ENCODE measurements around the gene BCL2. TPM values are rescaled to one million over a fixed set of nuclear protein-coding genes. Genes with fewer than 3 reads are reported as not detected.

BCL2 gene
- total RNA-seq, 1 experiment from 2014 or later: 1.5 TPM

- Histone ChIP-seq H3F3A (ENCODE audit: low read length, unreplicated experiment) (no peaks in the 10 kb centered on the region), H4K20me1 (ENCODE audit: low read length) (no peaks in the 10 kb centered on the region), H3K9ac (ENCODE audit: low read length) (no peak overlapping the region), H3K9me2 (replicated peaks; ENCODE audit: low read length) (no peaks in the 10 kb centered on the region), H3K9me3 (ENCODE audit: low read length) (no peaks in the 10 kb centered on the region), H3K79me2 (ENCODE audit: low read length) (no peaks in the 10 kb centered on the region), H3K27me3 (ENCODE audit: low read length) (no peaks in the 10 kb centered on the region), H2AFZ (ENCODE audit: low read length) (no peak overlapping the region), H3K4me2 (ENCODE audit: low read length) (no peak overlapping the region), H3K36me3 (ENCODE audit: low read depth, low read length) (no peaks in the 10 kb centered on the region), H3K27ac (ENCODE audit: low read length) (no peak overlapping the region), H3K4me3 (ENCODE audit: low read length) (no peak overlapping the region), H3K4me1 (ENCODE audit: insufficient read depth, low read length) (peaks cover 14% of the 10 kb centered on the region)
- CTCF ChIA-PET: no interaction called here
- no peak for TF ChIP-seq EZH2phosphoT487 (IDR thresholded peaks at IDR 0.05; ENCODE audit: borderline replicate concordance, low read length)
- no peak for TF ChIP-seq CTCF (conservative IDR thresholded peaks at IDR 0.05; ENCODE audit: low read depth, low read length)
- no peak for TF ChIP-seq EZH2 (IDR thresholded peaks at IDR 0.05; ENCODE audit: low read length, unreplicated experiment)
- POLR2A ChIA-PET (ENCODE audit: unreplicated experiment): no interaction called here
- DNase-seq (no peak), ATAC-seq (no peak)
- intact Hi-C loops (cut with micrococcal nuclease): no loop called here
- BruUV-seq (replicated peaks): no TSS peak
Observed at GRCh38 chr18:63312737-63313395, 6.7 kb downstream of the BCL2 start.

GRCh38 chr18:63312019-63312409, 7.6 kb downstream of the BCL2 start:
- Histone ChIP-seq H3K4me1 (ENCODE audit: insufficient read depth, low read length) (peaks cover 13% of the 10 kb centered on the region), H3K9me2 (replicated peaks; ENCODE audit: low read length) (no peaks in the 10 kb centered on the region), H3K9me3 (ENCODE audit: low read length) (no peaks in the 10 kb centered on the region), H4K20me1 (ENCODE audit: low read length) (no peaks in the 10 kb centered on the region), H3K79me2 (ENCODE audit: low read length) (no peaks in the 10 kb centered on the region), H2AFZ (ENCODE audit: low read length) (no peak overlapping the region), H3K9ac (ENCODE audit: low read length) (no peak overlapping the region), H3K36me3 (ENCODE audit: low read depth, low read length) (no peaks in the 10 kb centered on the region), H3K27ac (ENCODE audit: low read length) (no peak overlapping the region), H3F3A (ENCODE audit: low read length, unreplicated experiment) (no peaks in the 10 kb centered on the region), H3K4me2 (ENCODE audit: low read length) (no peak overlapping the region), H3K4me3 (ENCODE audit: low read length) (no peak overlapping the region), H3K27me3 (ENCODE audit: low read length) (no peaks in the 10 kb centered on the region)
- DNase-seq (no peak), ATAC-seq (no peak)
- no peak for TF ChIP-seq CTCF (conservative IDR thresholded peaks at IDR 0.05; ENCODE audit: low read depth, low read length)
- ChIA-PET CTCF (no interaction called here), POLR2A (ENCODE audit: unreplicated experiment) (no interaction called here)
- intact Hi-C loops (cut with micrococcal nuclease): no loop called here
- no TSS peak for BruUV-seq (replicated peaks)

GRCh38 chr18:63311118-63312018, 8.2 kb downstream of the BCL2 start:
- ATAC-seq (no peak), DNase-seq (no peak)
- H3K4me3 ChIP-seq (ENCODE audit: low read length): no peak overlapping the region
- H3K9me2 ChIP-seq (replicated peaks; ENCODE audit: low read length): no peaks in the 10 kb centered on the region
- no peak overlapping the region for H3K9ac ChIP-seq (ENCODE audit: low read length)
- no peaks in the 10 kb centered on the region for H3K27me3 ChIP-seq (ENCODE audit: low read length)
- POLR2A ChIA-PET (ENCODE audit: unreplicated experiment): no interaction called here
- H4K20me1 ChIP-seq (ENCODE audit: low read length): no peaks in the 10 kb centered on the region
- no peaks in the 10 kb centered on the region for H3F3A ChIP-seq (ENCODE audit: low read length, unreplicated experiment)
- no TSS peak for BruUV-seq (replicated peaks)
- H3K4me2 ChIP-seq (ENCODE audit: low read length): no peak overlapping the region
- TF ChIP-seq EZH2 (IDR thresholded peaks at IDR 0.05; ENCODE audit: low read length, unreplicated experiment) (no peak), CTCF (conservative IDR thresholded peaks at IDR 0.05; ENCODE audit: low read depth, low read length) (no peak), EZH2phosphoT487 (IDR thresholded peaks at IDR 0.05; ENCODE audit: borderline replicate concordance, low read length) (no peak)
- no peak overlapping the region for H2AFZ ChIP-seq (ENCODE audit: low read length)
- no peaks in the 10 kb centered on the region for H3K36me3 ChIP-seq (ENCODE audit: low read depth, low read length)
- no peaks in the 10 kb centered on the region for H3K79me2 ChIP-seq (ENCODE audit: low read length)
- CTCF ChIA-PET: no interaction called here
- intact Hi-C loops (cut with micrococcal nuclease): no loop called here
- H3K4me1 ChIP-seq (ENCODE audit: insufficient read depth, low read length): peaks cover 7% of the 10 kb centered on the region
- H3K9me3 ChIP-seq (ENCODE audit: low read length): no peaks in the 10 kb centered on the region
- H3K27ac ChIP-seq (ENCODE audit: low read length): no peak overlapping the region
